SK-N-MC (cell line): ENCODE results near the gene SHROOM2.
"Not testable (repeated sequence)": the region's sequence is repeated elsewhere in the genome, so short reads cannot be mapped to it uniquely, and the experiment has no call there.

Source experiments
- DNase-seq: peaks from one replicate; pipeline ENCODE4 v3.0.0-alpha.2; 2011; ENCODE audit warnings: low read depth, low spot score
- H3K27ac ChIP-seq: fragments of 200-600 bp; sonication (generic); 2 replicates; pipeline ENCODE4 v1.5.1; 2016; ENCODE audit warnings: mixed run types
- H3K36me3 ChIP-seq: fragments of 200-600 bp; sonication (generic); 2 replicates; pipeline ENCODE4 v1.6.1; 2017; ENCODE audit warnings: antibody characterized with exemption, low read length, mixed read lengths; ENCODE audit not compliant: insufficient read depth
- H3K4me3 ChIP-seq: fragments of 200-600 bp; sonication (generic); 2 replicates; pipeline ENCODE4 v1.5.1; 2016
- H3K9ac ChIP-seq: fragments of 200-600 bp; sonication (generic); 2 replicates; pipeline ENCODE4 v1.8.0; 2017; ENCODE audit warnings: mixed run types, mixed read lengths; ENCODE audit not compliant: insufficient read length
- H3K9me3 ChIP-seq: fragments of 200-600 bp; sonication (generic); 2 replicates; pipeline ENCODE4 v1.6.1; 2017; ENCODE audit warnings: low read depth, mild to moderate bottlenecking, antibody characterized with exemption, low read length, moderate library complexity, mixed read lengths
- EZH2 ChIP-seq: fragments of 200-600 bp; sonication (generic); IDR thresholded peaks from one replicate; pipeline ENCODE4 v1.6.1; 2017; ENCODE audit warnings: antibody characterized with exemption
- FOXP2 ChIP-seq: optimal IDR thresholded peaks from 2 replicates; pipeline ENCODE3; 2011; ENCODE audit warnings: mild to moderate bottlenecking, moderate library complexity; ENCODE audit not compliant: insufficient read depth; ENCODE audit errors: extremely low read length, control extremely low read depth
- POLR2AphosphoS5 ChIP-seq: IDR thresholded peaks from 2 replicates; pipeline ENCODE4 v1.6.1; 2012; ENCODE audit warnings: mild to moderate bottlenecking, low read depth, low read length, borderline replicate concordance

Gene SHROOM2

DNA sequence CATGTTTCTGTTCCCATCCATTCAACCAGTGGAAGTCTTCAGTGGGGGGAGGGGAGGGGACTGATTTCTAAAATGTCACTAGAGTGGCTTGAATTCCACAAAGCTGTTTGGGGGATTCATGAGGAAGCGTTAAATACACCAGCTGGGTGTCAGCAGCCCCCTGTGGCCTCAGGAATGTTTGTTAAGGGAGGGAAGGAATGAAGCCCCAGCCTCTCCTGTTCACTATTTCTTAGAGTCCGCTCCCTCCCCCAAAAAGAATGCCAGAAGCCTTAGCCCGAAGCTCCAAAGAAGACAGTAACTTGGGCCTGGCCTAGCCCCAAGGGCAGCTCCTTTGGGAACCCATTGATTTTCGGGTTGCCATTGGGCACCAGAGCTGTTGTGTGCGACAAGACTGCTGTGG lies 3.3 kb downstream of the SHROOM2 start:
- no peaks in the 10 kb centered on the region for H3K9me3 ChIP-seq
- no peak overlapping the region for H3K9ac ChIP-seq
- no peak overlapping the region for H3K4me3 ChIP-seq
- TF ChIP-seq FOXP2, result no peak
- TF ChIP-seq POLR2AphosphoS5, result no peak
- no peak for TF ChIP-seq EZH2
- no peak overlapping the region for H3K27ac ChIP-seq
- no peak for DNase-seq
- H3K36me3 ChIP-seq, result no peaks in the 10 kb centered on the region

DNA sequence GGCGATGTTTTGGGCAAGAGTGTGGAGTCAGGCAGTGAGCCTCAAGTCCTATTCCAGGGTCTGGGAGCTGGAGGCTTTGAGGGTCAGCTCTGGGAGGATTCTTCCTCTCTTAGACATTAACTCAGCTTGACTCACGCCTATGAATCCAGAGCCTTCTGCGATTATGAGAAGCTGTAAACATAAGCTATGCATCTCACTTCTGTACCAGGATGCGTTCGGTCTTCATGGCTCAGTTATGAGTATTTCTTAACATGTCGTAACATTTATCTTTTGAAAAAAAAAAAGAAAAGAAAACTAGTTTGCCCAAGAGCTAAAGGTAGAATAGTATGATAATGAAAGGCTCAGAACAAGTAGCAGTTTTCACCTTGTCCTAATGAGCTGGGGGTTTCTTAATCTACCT lies 4.6 kb downstream of the SHROOM2 start:
- DNase-seq, result no peak
- no peak for TF ChIP-seq FOXP2
- TF ChIP-seq POLR2AphosphoS5, result no peak
- Histone ChIP-seq H3K9me3 (no peaks in the 10 kb centered on the region), H3K36me3 (no peaks in the 10 kb centered on the region), H3K4me3 (no peak overlapping the region), H3K27ac (no peak overlapping the region), H3K9ac (no peak overlapping the region)

GRCh38 chrX:9794495-9794894 lies 8.3 kb downstream of the SHROOM2 start:
- H3K4me3 ChIP-seq, result no peak overlapping the region
- no peak overlapping the region for H3K27ac ChIP-seq
- no peak overlapping the region for H3K9ac ChIP-seq
- no peaks in the 10 kb centered on the region for H3K9me3 ChIP-seq
- TF ChIP-seq FOXP2 (no peak), EZH2 (no peak), POLR2AphosphoS5 (no peak)
- DNase-seq, result no peak
- no peaks in the 10 kb centered on the region for H3K36me3 ChIP-seq

GRCh38 chrX:9797384-9798360 lies 11.4 kb downstream of the SHROOM2 start:
- peak overlapping the region; percentile 40; the same call in 1 of the 2 replicates for H3K4me3 ChIP-seq
- TF ChIP-seq FOXP2 (no peak), EZH2 (no peak), POLR2AphosphoS5 (no peak)
- no peaks in the 10 kb centered on the region for H3K9me3 ChIP-seq
- no peak overlapping the region for H3K9ac ChIP-seq
- H3K36me3 ChIP-seq, result no peaks in the 10 kb centered on the region
- H3K27ac ChIP-seq, result no peak overlapping the region
- DNase-seq, result no peak

- H3K9me3 ChIP-seq, result no peaks in the 10 kb centered on the region
- no peak overlapping the region for H3K27ac ChIP-seq
- H3K4me3 ChIP-seq, result no peak overlapping the region
- TF ChIP-seq POLR2AphosphoS5 (no peak), FOXP2 (no peak), EZH2 (no peak)
- H3K9ac ChIP-seq, result no peak overlapping the region
- DNase-seq, result no peak
- H3K36me3 ChIP-seq, result no peaks in the 10 kb centered on the region
These were observed 16.5 kb downstream of the SHROOM2 start for GRCh38 chrX:9802737-9803136.

DNA sequence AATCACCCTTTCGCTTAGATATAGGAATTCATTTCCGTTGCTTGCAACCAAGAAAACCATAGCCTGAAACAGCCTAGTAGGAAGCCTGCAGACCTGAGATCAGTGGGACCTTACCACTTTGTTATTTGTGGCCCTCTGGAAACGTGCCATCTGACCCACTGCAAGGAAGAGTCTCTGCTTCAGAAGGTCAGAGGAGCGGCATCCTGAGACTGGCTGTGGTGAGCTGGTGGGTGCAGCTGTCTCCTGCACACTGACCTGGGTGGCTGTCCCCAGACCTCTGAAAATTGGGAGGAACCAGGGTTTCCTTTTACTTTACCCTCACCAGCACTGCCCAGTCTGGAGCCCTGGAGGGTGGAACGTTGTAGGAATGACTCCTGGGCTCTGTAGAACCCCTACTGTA lies 18.2 kb downstream of the SHROOM2 start:
- H3K4me3 ChIP-seq, result no peak overlapping the region
- no peak overlapping the region for H3K27ac ChIP-seq
- no peaks in the 10 kb centered on the region for H3K36me3 ChIP-seq
- H3K9ac ChIP-seq, result no peak overlapping the region
- DNase-seq, result no peak
- TF ChIP-seq POLR2AphosphoS5, result no peak
- no peak for TF ChIP-seq EZH2
- no peak for TF ChIP-seq FOXP2
- no peaks in the 10 kb centered on the region for H3K9me3 ChIP-seq

DNA sequence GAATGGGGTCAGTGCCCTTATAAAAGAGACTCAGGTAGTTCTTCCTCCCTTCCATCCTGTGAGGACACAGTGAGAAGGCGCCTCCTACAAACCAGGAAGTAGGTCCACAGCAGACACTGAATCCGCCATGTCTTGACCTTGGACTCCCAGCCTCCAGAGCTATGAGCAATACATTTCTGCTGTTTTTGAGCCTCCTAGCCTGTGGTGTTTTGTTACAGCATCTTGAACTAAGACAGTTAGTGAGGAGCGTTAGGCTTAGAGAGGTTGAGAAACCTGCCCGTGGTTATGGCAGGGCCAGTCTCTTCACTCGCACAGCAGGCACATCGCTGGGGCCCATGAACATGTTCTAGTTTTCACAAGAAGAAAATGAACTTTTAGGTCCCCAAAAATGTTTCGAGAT lies 19.7 kb downstream of the SHROOM2 start:
- Histone ChIP-seq H3K9me3 (no peaks in the 10 kb centered on the region), H3K27ac (no peak overlapping the region), H3K36me3 (no peaks in the 10 kb centered on the region), H3K4me3 (no peak overlapping the region), H3K9ac (no peak overlapping the region)
- TF ChIP-seq POLR2AphosphoS5 (no peak), EZH2 (no peak), FOXP2 (no peak)
- no peak for DNase-seq

GRCh38 chrX:9807355-9808182 lies 21.3 kb downstream of the SHROOM2 start:
- TF ChIP-seq POLR2AphosphoS5 (no peak), FOXP2 (no peak), EZH2 (no peak)
- H3K36me3 ChIP-seq, result no peaks in the 10 kb centered on the region

GRCh38 chrX:9809876-9810275 lies 23.6 kb downstream of the SHROOM2 start:
- DNase-seq, H3K4me3 ChIP-seq, H3K36me3 ChIP-seq, H3K9me3 ChIP-seq, H3K9ac ChIP-seq, H3K27ac ChIP-seq: not testable (repeated sequence)

More at GRCh38 chrX:9807355-9808182, 21.3 kb downstream of the SHROOM2 start:
- no peak overlapping the region for H3K9ac ChIP-seq
- H3K27ac ChIP-seq, result no peak overlapping the region
- no peaks in the 10 kb centered on the region for H3K9me3 ChIP-seq
- DNase-seq, result no peak
- H3K4me3 ChIP-seq, result no peak overlapping the region

DNA sequence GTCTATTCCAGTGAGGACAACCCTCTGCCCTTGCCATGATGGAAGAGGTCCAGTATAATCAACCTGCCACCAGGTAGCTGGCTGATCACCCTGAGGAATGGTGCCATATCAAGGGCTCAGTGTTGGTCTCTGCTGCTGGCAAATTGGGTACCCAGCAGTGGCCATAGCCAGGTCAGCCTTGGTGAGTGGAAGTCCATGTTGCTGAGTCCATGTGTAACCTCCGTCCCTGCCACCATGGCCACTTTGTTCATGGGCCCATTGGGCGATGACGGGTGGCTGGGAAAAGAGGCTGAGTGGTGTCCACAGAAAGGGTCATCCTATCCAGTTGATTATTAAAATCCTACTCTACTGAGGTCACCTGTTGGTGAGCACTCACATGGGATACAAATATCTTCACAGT lies 24.9 kb downstream of the SHROOM2 start:
- H3K4me3 ChIP-seq, H3K9me3 ChIP-seq, DNase-seq, H3K9ac ChIP-seq, H3K27ac ChIP-seq, H3K36me3 ChIP-seq: not testable (repeated sequence)
